A673 (cell line): ENCODE results near the gene PDCD1.

Source experiments
- CTCF ChIP-seq: fragments of 300-800, 200-600 bp; sonication (generic); conservative IDR thresholded peaks from 2 replicates; pipeline ENCODE4 v1.5.1; 2017; ENCODE audit warnings: low read depth, mild to moderate bottlenecking, antibody characterized with exemption, low read length, moderate library complexity, mixed read lengths
- EZH2 ChIP-seq: fragments of 200-600 bp; sonication (generic); IDR thresholded peaks from 2 replicates; pipeline ENCODE4 v1.6.1; 2017; ENCODE audit warnings: borderline replicate concordance, low read depth, mild to moderate bottlenecking, mixed read lengths, antibody characterized with exemption, low read length; ENCODE audit not compliant: poor library complexity, severe bottlenecking

- TF ChIP-seq CTCF (no peak), EZH2 (no peak)
These were observed 33.8 kb upstream of the PDCD1 start for GRCh38 chr2:241892299-241893137.
